H1 (cell line): ENCODE measurements around the gene TDRD9. TPM values are rescaled to one million over a fixed set of nuclear protein-coding genes. Genes with fewer than 3 reads are reported as not detected.

Source experiments
- polyA plus RNA-seq, 7 experiments: library from polyadenylated mRNA; depleted of rRNA in 3 of 7; stranded (reverse) in 5 of 7; unstranded in 2 of 7; fragments of >200 nt in 5 of 7; fragments of 200-250 nt in 2 of 7; gene quantifications; 1 replicate in 5 of 7; 2 replicates in 1 of 7; 4 replicates in 1 of 7; pipeline versions ENCODE4 v1.2.1 to v1.2.3, GENCODE V29; 2011 to 2013; ENCODE audit warnings: missing spikeins in 2 of 7, mixed read lengths in 2 of 7
- total RNA-seq: library from RNA; stranded (reverse); fragmentation: NEBNext Ultra II Directional; extraction: Animal tissue kit (Norgen Biotek cat#: 25700); gene quantifications from 2 replicates; pipeline ENCODE4 v1.2.1, GENCODE V29; 2021
- TF ChIP-seq, protein P1 (sequence below): IDR thresholded peaks from 2 replicates; pipeline ENCODE4 v1.6.1; 2012; ENCODE audit warnings: inconsistent platforms

The TDRD9 gene
- total and polyA plus RNA-seq, 2 of the 8 experiments (the other 6 are each of a cell fraction or from before 2014, with no cell fraction given): not detected

DNA sequence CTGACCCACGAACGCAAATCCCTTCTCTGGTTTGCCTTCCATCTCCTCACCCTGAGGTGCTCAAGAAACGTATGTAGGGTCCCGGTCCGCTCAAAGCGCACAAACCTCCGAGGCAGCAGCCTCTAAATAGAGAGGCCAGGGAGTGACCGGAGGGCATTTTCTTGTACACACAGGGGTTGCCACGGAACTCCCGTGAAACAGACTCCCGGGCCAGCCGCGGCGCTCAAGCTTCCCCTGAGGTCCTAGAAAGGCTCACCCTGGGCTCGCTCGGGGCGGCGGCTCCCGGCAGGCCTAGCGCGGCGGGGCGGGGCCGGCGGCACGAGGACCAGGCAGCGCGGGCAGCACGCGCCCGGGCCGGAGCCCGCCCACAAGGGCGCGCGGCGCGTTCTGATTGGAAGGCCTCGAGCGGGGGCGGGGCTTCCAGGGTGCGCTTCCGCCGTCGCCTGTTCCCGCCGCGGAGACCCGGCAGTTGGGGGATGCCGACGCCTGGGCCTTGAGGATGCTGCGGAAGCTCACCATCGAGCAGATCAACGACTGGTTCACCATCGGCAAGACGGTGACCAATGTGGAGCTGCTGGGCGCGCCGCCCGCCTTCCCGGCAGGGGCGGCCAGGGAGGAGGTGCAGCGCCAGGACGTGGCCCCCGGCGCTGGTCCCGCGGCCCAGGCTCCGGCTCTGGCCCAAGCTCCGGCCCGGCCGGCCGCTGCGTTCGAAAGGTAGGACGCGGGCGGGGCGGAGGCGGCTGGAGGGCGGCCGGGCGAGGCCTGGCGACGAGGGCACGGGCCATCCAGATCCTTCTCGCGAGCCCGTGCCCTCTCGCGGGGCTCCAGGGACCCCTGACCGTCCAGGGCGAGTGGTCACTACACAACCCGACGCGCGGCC lies at the start of gene TDRD9 (continued):
- TF ChIP-seq, protein P1, sequence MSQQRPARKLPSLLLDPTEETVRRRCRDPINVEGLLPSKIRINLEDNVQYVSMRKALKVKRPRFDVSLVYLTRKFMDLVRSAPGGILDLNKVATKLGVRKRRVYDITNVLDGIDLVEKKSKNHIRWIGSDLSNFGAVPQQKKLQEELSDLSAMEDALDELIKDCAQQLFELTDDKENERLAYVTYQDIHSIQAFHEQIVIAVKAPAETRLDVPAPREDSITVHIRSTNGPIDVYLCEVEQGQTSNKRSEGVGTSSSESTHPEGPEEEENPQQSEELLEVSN: peak; percentile 49; the same call in 1 of the 2 replicates
